NOMO-1 treated with dmso at 0.1 percent for 144 hours (cell line): ENCODE results near the gene RPS24.

Experiments
- DNase-seq: peaks from one replicate; lab custom pipeline; 2025; ENCODE audit not compliant: unreplicated experiment; lab: John Stamatoyannopoulos, UW

Gene RPS24

GRCh38 chr10:78081292-78081691 is 47.6 kb downstream of the RPS24 start:
- no peak for DNase-seq

- DNase-seq = no peak
These were observed 49.0 kb downstream of the RPS24 start for GRCh38 chr10:78082636-78083035.
